Stimulated activated CD4-positive, alpha-beta T cell treated with anti-CD3 and anti-CD28 coated beads, Interleukin-2, amount 100 ng/mL, for 24 hours (primary cell): ENCODE measurements around the gene BRSK1.
"Not testable (repeated sequence)": the region's sequence is repeated elsewhere in the genome, so short reads cannot be mapped to it uniquely, and the experiment has no call there.

Experiments used
- DNase-seq, 2 donors: peaks; one replicate each; pipeline ENCODE4 v3.0.0-alpha.2; 2020

BRSK1 gene

DNA sequence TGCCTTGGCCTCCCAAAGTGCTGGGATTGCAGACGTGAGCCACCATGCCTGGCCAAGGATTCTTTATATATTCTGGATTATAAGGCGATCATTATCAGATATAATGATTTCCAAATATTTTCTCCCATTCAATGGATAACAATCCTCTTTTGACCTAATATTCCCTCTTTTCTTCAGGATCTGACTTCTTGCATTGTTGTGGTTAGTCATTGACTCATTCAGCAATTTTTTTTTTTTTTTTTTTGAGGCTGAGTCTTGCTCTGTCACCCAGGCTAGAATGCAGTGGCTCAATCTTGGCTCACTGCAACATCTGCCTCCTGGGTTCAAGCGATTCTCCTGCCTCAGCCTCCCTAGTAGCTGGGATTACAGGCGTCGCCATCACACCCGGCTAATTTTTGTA, 46.0 kb downstream of the BRSK1 start:
- DNase-seq: not testable (repeated sequence)

DNA sequence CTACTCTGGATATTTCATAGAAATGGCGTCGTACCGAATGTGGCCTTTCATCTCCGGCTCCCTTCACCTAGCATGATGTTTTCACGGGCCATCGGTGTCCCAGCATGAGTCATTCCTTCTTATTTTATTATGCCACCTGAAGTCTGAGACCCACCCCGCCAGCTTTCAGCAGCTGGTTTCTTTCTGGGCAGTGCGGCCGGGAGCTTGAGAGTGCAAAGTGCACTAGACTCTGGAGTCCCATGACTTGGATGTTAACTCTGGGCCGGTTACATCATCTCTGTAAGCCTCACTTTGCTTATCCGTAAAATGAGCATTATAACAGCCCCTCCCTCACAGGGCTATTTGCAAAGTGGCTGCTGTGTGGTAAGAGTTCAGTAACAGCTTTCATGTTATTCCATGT, 50.1 kb downstream of the BRSK1 start:
- DNase-seq: no peak

DNA sequence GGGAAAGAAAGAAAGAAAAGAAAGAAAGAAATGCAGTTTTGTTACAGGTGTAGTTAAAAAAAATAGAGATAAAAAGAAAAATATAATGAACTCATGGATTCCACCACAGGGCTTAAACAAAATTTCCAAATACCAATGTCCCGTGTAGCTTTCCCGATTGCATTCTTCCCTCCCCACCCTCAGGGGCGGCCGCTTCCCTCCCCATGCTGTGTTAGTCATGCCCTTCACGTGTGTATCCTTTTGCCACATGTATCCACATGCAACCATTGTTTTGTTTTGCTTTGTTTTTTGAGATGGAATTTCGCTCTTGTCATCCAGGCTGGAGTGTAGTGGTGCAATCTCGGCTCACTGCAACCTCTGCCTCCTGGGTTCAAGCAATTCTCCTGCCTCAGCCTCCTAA, 52.3 kb downstream of the BRSK1 start:
- no peak for DNase-seq

DNA sequence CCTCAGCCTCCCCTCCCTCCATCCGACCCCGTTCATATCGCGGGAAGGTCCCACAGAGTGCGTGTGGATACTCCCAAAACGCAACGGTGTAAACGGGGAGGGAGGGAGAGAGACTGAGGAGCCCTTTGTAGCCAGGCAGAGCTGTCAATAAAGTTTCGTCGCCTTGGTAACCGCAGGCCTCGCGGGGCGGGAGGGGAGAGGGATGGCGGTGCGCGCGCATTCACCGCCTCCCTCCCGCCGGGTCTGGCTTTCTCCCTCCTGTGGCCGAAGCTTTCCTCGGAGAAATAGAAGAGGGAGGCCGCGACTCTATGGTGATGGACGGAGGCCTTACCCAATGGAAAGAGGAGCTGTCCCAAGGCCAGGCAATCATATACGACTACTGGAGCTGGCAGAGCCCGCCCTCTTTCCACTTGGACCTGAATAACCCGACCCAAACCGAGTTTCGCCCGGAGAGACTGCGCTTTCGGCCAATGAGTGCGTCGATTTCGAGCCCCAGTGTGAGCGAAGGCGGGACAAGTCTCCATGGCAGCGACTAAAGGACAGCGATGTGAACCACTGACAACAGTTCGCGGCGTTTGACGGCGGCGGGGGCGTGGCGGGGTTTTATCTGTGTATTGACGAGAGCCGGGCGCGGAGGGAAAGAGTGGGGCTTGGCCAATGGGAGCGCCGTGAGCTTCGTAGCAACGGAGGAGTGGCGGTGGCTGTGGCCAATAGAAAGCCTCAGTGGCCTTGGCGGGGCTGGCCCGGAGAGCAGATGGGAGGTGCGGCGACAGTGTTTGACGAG, 55.5 kb downstream of the BRSK1 start, which contains the start of gene KMT5C:
TSS of gene KMT5C (plus strand) at position 772 of the 784 bp plus-strand sequence. CDS start 2,061 bp downstream, outside the sequence.
- DNase-seq: peak; percentile 100

DNA sequence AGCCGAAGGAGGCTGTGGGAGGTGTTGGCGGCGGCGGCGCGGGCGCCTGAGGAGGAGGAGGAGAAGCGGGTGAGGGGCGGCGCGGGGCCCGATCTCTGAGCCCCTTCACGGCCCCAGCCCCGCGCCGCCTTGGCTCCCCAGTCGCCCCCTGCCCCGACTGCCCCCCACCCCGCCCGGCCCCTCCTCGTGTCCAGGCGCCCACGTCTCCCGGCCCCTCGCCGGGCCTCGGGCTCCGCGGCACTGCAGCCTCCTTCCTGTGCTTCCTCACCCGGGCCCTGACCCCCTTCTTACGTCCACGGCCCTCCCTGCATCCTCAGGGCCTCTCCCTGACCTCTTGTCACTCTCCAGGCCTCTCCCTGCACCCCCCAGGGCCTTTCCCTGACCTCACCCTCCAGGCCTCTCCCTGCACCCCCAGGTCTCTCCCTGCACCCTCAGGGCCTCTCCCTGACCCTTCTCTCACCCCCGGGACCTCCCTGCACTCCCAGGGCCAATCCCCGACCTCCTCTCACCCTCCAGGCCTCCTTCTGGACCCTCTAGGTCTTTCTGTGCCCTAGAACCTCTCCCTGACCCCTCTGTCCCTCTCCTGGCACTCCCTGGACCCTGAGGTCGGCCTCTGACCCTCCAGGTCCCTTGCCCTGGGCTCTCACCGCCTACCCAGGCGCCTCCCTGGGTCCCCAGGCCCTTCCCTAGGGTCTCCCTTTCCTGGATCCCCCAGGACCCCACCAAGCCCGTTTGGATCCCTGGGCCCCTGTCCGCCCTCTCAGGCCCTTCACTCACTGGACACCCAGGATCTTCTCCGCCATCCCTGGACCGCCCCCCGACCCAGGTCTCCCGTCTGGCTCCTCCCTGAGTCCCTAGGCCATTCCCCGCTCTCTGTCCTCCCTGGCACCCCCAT, 56.3 kb downstream of the BRSK1 start:
- peak in 1 of 2 donors; percentile 28 for DNase-seq

DNA sequence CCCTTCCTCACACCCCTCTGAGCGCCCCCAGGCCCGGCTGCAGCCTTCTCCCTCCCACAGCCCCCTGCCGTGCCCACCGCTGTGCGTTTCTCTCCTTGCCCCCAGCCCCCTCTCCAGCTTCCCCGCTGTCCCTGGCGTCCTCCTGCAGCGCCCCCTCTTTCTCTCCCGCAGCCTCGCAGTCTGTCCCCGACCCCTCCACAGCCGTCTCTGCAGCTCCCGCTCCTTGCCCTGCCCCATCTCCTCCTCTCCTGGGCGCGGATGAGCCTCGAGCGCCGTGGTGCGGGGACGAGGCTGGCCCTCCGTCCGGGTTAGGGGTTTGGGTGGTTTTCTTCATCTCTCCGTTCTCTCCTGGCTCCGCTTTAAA, 57.0 kb downstream of the BRSK1 start:
- DNase-seq: peak in 1 of 2 donors; percentile 26

DNA sequence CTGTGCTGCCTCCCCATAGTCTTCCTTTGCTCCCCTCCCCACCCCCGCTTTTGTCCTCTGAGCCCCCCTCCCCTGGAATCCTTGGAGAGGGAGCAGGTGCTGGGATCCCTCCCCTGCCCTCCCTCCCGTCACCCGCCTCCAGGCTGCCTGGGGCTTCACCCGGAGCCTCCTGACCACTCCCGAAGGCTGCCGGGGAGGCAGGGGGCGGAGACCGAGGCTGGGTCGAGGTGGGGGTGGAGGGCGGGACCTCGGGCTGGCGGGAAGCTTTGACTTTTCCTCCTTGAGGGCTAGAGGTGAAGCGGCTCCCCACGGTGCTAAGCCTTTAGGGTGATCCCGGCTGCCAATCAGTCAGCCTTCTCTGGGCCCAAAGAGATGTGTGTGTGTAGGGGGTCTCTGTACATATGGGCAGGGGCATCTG, 57.4 kb downstream of the BRSK1 start:
- peak; percentile 65 to 80 for DNase-seq

DNA sequence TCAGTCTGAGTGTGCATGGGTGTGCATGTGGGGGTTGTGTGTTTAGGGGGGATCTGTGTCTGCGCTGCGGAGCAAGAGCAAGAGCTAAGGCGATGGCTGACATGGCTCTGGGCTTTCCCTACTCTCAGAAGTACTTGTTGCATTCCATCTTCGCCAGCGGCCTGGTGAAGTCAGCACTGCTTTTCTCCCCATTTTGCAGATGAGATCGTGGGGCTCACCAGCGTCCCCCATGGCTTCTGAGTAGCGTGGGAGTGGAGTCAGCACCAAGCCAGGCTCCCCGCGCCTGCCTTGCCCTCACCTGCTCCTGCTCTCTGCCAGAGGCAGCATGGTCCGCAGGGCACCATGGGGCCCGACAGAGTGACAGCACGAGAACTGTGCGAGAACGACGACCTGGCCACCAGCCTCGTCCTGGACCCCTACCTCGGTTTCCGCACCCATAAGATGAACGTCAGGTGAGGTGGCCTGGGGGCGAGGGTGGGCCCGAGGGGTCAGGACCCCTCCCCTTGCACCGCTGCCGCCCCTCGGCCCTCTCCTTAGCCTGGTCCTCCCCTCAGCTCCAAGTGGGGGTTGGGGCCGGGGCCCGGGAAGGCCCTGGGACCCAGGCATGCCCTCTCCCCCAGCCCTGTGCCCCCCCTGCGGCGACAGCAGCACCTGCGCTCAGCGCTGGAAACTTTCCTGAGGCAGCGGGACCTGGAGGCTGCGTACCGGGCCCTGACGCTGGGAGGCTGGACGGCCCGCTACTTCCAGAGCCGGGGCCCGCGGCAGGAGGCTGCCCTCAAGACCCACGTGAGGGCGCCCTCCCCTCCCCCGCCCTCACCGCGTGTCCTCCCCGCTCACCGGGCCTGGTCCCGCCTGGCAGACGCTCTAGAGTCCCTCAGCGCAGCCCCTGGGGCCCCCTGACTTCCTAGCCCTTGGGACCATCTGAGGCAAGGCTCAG, 58.1 kb downstream of the BRSK1 start:
- no peak for DNase-seq

DNA sequence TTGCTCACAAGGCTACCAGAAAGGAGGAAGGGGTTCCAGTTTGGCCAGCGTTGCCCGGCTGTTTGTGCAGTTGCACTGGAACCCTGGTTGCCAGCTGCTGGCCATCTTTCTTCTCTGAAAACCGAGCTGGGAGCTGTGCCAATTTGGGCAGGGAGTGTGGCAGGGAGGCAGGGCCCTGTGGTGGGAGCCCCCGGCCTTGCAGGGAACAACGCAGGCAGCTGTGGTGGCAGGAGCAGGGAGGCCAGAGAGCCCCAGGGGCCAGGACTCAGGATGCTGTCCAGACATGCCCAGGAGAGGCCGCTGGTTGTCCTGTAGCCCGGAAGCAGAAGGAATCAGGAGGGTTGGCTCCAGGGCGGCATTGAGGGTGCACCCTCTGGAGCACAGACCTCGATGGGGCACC, 60.6 kb downstream of the BRSK1 start:
- DNase-seq: no peak

DNA sequence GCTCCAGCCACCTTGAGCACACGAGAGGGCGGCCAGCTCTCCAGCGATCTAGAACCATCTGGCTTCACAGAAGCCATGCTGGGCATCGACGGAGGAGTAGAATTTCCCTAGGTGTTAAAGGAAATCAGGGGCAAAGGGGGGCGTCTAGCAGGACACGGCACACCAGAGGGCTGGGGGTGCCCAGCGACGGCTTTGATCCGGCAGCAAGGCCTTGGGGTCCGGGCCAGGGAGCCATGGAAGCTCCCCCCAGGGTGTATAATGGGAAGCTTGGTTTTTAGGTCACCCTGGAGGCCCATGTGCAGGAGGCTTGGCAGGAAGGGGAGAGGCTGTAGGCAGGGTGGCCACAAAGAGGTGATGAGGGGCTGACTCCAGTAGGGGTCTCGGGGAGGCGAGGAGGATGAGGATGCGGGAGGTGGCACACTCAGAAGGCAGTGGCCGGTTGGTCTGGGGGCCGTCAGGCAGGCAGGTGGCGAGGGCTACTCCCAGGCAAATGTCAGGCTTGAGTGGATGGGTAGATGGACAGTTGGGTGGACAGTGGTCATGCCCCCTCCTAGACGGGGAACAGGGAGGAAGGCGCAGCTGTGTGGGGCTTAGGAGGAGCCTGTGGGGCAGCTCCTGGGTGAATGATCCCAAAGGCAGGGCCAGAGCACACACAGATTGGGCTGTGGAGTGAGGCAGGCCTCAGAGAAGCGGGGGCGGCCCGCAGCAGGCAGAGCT, 61.5 kb downstream of the BRSK1 start:
- DNase-seq: no peak

DNA sequence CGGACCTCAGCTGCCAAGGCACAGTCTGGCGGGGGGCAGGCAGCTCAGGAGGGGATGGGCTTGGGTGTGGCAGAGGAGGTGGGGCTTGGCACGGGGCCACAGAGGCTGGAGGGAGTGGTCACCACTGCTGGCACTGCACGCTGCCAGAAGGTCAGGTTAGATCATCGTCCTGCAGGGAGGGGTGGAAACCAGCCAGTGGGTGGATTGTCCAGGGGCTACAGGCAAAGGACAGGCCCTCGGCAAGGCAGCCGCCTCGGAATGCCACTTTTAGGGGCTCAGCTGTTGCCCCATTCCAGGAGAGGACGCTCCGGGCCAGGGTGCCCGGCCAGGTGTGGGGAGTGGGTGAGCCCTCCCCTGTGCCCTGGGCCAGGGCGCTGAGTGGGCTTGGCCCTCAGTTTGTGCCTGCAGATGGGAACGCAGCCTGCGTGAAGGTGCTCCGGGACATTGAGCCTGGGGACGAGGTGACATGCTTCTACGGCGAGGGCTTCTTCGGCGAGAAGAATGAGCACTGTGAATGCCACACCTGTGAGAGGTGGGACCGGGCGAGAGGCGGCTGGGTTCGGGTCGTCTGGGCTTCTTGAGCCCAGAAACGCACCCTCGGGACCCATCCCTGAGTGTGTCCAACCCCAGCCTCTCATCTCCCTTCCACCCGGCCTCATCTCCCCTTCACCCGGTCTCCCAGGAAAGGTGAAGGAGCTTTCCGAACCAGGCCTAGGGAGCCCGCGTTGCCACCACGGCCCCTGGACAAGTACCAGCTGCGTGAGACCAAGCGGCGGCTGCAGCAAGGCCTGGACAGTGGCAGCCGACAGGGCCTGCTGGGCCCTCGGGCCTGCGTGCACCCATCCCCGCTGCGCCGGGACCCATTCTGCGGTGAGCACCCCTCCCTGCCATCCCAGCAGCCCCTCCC, 62.3 kb downstream of the BRSK1 start:
- DNase-seq: no peak

DNA sequence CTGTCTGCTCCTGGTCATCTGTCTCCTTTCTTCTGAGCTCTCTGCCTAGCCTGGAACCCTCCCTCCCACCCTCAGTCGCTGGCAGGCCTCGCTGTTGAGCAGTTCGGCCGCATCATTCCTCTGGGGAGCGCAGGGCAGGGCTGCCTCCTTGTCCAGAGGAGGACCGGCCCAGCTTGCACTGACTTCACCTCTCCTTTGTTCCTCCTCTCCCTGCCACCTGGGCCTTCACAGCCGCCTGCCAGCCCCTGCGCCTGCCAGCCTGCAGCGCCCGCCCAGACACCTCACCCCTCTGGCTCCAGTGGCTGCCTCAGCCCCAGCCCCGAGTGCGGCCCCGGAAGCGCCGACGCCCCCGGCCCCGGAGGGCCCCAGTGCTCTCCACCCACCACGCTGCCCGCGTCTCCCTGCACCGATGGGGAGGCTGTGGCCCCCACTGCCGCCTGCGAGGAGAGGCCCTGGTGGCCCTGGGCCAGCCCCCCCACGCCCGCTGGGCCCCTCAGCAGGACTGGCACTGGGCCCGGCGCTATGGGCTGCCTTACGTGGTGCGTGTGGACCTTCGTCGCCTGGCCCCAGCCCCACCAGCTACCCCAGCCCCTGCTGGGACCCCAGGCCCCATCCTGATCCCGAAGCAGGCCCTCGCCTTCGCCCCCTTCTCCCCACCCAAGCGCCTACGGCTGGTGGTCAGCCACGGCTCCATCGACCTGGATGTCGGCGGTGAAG, 63.1 kb downstream of the BRSK1 start:
- no peak for DNase-seq

DNA sequence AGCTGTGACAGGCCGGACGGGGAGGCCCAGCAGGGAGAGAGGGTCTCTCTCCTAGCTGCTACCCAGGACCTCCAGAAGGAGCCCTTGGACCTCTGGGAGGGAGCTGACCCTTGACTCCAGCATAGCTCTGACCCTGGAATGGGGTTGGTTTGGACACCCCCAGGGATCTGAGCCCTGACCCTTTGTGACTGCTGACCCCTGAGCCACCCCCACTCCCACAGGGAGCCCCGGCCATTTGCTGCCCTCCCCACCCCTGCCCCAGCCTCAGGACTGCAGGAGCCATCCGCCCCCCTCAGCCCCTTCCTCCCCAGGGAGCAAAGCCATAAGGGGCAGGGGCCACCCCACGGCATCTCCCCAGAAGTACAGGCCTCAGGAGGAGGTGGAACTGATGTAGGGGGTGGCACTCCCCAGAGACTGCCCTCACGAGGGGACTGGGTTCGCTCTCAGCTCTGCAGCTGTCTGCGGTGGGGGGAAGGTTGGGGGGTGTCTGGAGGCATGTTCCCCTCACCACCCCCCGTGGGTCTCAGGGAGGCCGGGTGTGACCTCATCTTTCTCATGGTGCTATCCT, 63.7 kb downstream of the BRSK1 start:
- no peak for DNase-seq

DNA sequence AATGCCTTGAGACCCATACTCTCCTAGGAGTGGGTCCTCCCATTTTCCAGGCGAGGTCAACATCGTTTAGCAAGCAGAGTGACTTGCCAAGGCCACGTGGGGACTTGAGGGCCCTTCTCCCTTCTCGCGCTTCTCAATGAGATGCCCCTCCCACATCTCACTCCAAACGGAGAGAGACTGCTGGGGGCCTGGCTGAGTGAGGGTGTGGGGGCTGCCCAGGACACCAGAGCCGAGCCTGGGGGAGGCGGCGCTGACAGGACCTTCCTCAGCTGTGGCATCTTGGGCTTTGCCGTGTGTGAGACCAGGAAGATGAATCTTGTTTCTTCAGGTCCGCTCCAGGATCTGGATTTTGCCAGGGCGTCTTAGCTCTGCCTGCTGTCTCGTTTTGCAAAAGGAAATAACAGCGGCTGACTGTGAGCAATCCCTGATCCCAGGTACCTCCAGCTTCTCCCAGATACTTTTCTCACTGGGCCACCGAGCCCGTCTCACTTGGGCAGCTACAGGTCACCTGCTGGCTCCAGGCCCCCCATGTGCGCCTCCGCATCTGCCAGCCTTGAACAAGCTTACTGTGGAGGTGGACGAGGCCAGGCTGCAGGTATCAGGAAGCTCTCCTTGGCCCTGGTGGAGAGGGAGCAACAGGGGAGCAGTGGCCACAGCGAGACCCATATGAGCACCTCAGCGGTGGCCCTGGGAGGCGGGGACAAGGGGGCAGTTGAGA, 64.7 kb downstream of the BRSK1 start:
- DNase-seq: no peak

DNA sequence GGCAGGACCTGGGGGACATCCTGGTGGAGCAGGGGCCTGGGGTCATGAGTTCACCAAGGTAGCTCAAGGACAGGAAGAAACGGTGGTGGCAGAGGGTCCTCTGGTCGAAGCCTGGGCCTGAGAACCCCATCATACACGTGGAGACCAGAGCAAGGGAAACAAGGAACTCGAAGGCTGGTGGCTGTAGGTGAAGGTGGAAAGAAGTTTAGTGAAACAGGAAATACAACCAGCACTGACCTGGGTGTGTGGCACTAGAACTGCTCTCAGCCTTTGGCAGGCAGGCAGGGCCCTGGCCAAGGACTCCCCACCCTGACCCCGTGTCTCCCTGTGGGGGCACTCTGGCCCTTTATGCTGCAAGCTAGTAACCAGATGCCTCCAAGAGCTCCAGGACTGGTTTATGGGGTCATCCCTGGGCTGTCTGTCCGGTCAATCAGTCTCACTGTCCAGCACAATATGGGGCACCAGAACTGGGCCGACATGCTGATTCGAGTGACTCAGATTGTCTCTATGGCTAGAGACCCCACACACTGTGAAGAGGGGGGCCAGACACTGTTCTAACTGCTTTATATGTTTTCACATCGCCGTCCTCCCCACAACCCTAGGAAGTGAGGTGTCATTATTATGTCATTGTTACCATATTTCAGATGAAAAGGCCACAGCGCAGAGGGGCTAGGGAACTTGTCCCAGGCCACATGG, 67.0 kb downstream of the BRSK1 start:
- no peak for DNase-seq

DNA sequence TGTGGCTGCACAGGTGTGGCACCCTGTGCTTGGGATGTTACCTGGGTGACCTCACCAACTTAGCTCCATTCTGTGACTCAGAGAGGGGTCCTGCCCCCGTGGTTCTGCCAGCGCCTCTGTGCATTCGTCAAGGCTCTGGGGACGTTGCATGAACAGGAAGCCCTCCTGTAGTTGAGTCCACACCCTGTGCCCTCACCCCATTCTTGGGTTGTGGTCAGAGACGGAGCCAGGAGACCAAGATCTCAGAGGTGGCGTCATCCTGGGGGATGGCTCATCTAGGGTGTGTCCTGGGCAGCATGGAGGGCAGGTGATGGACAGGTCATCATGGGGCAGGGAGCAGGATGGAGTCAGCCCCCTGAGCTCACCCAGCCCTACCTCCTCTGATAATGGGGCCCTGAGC, 68.2 kb downstream of the BRSK1 start:
- no peak for DNase-seq

DNA sequence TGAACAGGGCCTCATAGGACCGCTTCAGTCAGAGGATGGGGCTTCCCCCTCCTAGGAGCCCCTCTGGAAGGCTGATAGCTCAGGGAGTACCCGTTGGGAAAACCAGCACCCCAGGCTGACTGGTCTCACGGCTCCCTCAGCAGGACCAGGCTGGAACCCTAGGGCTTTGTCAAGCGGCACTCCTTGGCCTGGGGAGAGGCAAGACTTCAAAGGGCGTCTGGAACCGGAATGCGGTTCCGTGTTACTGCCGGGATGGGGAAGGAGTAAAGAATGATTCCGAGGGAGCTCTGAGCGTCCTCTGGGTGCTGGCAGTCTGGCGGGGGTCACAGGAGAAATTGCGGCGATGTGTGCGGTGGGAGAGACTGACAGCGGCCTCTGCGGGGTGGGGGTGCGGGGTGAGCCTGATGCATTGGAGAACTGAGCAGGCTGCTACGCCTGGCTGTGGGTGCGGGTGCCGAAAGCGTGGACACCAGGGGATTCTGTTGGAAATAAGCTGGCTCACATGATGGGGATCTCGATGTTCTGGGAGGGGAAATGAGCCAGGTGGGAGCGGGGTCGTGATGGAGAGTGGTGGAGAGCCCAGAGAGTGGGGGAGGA, 68.8 kb downstream of the BRSK1 start:
- no peak for DNase-seq

DNA sequence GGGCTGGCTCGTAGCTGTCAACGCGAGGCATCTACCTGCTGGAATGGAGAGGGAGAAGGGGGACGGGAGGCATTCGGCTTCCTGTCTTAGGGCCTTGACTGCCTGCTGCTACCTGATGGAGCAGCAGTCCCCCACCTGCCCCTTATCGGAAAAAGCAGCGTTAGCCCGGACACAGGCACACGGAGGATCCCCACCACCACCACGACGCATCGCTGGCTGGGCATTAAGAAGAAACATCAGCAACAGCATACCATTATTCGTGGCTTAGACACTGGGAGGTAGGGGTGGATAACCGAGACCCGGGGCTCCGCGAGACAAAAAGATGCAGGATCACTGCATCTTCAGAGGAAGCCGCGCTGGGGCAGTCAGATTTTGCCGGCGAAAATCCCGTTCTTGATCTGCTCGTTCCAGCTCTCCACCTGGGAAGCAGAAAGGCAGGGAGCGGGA, 69.6 kb downstream of the BRSK1 start:
- no peak for DNase-seq
